OCI-LY7 (cell line): ENCODE data around the gene CLSTN2.

ENCODE experiments used
- CTCF ChIP-seq: fragments of 200-600 bp; sonication (generic); conservative IDR thresholded peaks from 2 replicates; pipeline ENCODE4 v1.5.1; 2014; ENCODE audit warnings: mild to moderate bottlenecking, antibody characterized with exemption, low read length, moderate library complexity, mixed read lengths
- EZH2phosphoT487 ChIP-seq: fragments of 200-600 bp; sonication (generic); IDR thresholded peaks from 2 replicates; pipeline ENCODE4 v1.6.1; 2018; ENCODE audit warnings: low read depth, borderline replicate concordance, mild to moderate bottlenecking, mixed run types, antibody characterized with exemption, low read length, moderate library complexity, mixed read lengths

DNA sequence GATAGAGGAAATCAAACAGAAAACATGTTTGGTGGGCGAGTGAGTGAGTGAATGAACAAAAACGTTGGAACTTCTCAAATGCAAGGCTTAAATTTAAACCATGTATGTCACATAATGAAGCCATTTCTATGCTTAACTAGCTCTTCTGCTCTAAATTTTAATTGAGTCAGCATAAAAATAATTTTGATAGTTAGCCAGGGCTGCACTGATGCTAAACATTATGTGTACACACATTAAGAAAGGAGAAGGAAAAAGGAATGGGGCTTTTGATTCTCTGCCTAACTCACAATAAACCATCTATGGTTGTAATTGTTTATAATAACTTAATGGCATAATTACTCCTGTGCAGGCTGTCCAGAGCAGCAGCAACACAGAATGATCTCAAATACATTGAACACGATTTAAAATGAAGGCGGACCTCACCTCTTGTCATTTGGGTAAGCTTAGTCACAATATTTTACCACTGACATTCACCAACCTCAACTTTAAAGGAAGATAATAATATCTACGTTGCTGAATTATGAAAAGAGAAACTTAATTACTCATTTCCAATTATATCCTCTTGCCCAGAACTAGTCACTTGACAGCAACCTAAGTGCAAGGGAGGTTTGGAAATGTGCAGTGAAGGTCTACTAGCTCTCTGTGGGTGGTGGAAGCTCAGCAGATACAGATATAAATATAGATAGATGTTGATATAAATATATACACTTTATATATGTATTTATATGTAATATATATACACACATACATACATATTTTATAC is 424.4 kb downstream of the CLSTN2 start:
- TF ChIP-seq CTCF (no peak), EZH2phosphoT487 (no peak)
